ENCODE measurements around the gene KIAA1328.
"Not testable (repeated sequence)": the region's sequence is repeated elsewhere in the genome, so short reads cannot be mapped to it uniquely, and the experiment has no call there.

Gene KIAA1328

GRCh38 chr18:37144921-37145320 lies 316.0 kb downstream of the KIAA1328 start:
- DNase-seq (ENCODE audit: low read depth in 2 of 2) = no peak

- no peak for DNase-seq (ENCODE audit: low read depth in 2 of 2)
Observed at GRCh38 chr18:37156330-37156942, 327.5 kb downstream of the KIAA1328 start.

DNA sequence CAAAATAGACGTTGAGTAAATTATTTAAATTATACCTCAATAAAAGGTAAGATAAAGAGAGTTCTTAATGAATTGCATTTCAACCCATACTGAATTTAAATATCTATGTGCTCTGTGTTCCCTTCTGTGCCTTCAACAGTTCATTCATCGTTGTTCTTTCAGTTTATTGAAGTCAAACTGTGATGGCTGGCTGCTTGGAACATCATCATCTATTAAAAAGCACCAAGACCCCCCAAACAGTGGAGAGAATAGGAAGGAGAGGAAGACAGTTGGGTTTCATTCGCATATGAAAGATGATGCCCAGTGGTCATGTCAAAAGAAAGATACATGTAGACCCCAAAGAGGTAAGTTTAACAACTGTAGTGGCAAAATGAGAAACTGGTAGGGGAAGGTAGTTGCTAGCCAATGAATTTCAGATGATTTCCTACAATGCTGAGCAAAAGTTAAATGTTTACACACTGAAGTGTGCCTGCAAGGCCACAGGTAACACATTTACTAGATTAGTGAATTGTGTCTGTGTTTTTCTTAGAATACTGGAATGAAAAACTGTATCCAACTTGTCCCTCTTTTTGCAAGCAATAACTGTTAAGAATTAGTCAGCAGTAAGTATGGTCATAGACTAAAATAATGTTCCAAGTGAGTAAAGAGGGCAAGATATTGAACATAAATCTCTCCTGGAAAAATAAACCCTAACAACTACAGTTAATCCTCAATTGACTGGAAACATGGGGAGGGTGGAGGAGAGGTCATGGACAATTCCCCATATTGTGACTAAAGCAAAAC lies 331.3 kb downstream of the KIAA1328 start:
- no peak for DNase-seq (ENCODE audit: low read depth in 2 of 2)

DNA sequence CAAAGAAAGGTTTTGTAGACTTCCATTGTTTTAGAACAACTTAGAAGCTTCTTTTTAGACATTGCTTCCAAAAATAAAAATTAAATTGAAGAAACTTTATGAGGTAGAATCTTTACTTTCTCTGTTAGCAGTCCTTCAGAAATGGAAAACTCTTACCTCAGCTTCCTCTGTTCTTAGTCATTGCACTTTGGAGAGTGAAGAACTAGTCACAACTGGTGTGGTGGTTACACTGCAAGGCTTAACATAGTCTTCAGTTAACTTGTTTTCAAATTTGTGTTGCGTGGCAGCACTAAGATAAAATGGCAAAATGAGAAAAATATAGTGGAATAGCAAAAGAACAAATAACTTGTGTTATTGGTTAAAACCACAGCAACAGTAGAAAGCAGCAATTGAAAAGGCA lies 332.6 kb downstream of the KIAA1328 start:
- no peak for DNase-seq (ENCODE audit: low read depth in 2 of 2)

DNA sequence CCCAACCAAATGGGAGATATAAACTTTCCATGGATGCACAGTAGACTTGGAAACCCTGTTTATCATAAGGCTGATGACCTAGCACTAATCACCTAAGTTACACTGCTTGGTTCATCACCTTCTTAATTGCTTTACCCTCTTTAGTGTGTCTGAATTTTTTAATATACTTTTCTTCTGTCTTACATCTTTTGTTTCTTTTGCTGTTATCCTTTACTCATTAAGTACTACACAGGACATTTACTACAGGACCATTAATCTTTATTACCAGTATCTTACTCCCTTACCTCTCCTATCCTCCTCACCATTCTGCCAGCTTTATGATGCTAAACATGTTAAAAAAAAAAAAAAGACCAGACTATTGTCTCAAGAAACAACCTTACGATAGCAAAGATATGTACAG lies 333.6 kb downstream of the KIAA1328 start:
- DNase-seq (ENCODE audit: low read depth in 2 of 2) = no peak

- DNase-seq (ENCODE audit: low read depth in 2 of 2) = no peak
Observed at GRCh38 chr18:37163119-37163518, 334.2 kb downstream of the KIAA1328 start.

DNA sequence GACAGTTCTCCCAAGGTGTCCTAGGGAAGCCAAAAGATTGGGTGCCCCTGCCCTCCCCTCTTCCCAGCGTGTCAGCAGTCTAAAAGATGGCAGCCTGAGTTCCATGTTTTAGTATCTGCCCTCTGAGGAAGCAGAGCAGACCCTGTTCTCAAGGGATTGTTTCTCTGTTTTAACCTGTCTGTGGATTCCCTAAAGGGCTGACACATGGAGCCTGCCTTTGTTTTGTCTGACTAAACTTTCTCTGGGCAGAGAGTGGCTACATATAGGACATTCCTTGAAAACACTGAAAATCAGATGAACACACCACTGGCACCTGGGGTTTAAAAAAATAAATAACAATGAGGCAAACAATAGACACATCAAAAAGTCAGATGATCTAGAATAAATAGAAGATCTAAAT lies 337.6 kb downstream of the KIAA1328 start:
- no peak for DNase-seq (ENCODE audit: low read depth in 2 of 2)

DNA sequence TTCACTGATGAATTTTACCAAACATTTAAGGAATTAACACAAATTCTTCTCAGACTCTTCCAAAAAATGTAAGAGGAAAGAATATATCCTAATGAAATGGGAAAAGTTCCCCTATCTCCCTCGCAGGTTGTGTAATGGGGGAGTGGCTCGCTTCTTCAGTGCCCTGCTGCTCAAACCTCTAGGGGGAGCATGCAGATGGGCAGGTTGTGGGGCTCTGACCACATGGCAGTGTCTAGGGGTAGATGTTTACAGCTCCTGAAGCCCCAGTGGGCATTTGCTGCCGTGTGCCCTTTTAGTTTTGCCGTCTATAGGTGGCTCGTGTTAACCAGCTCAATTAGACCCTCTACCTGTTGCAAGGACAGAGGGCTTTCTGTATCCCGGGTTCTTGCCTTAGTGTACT lies 338.0 kb downstream of the KIAA1328 start:
- DNase-seq (ENCODE audit: low read depth in 2 of 2) = not testable (repeated sequence)

DNA sequence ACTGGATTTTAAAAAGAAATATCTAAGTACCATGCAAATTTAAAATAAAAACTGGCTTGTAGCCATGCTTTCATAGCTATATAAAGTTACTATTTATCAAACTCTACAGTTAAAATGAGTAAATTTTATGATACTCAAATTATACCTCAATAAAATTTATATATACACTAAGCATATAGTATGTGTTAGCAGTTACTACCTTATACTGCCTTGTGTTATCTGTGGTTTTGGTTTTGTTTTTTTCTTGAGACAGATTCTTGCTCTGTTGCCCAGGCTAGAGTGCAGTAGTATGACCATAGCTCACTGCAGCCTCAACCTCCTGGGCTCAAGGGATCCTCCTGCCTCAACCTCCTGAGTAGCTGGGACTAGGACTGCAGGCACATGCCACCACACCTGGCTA lies 342.1 kb downstream of the KIAA1328 start:
- DNase-seq (ENCODE audit: low read depth in 2 of 2) = no peak

DNA sequence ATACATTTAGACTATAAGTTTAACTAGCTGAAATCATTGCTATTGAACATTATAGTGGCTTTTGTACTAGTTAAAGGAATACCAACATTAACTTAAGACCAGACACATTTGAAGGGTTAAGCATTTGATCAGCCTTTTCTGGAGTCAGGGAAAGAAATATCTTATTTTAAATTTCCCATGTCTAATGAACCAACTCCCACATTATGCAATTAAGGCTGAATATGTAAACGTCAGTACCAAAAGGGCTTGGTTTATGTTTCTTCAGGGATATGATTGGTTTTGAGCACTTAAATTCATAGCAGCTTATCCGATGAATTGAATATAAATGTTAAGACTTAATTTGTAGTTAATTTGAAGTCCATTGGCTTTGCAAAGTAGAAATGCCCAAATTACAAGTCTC lies 344.5 kb downstream of the KIAA1328 start:
- DNase-seq (ENCODE audit: low read depth in 2 of 2) = no peak

DNA sequence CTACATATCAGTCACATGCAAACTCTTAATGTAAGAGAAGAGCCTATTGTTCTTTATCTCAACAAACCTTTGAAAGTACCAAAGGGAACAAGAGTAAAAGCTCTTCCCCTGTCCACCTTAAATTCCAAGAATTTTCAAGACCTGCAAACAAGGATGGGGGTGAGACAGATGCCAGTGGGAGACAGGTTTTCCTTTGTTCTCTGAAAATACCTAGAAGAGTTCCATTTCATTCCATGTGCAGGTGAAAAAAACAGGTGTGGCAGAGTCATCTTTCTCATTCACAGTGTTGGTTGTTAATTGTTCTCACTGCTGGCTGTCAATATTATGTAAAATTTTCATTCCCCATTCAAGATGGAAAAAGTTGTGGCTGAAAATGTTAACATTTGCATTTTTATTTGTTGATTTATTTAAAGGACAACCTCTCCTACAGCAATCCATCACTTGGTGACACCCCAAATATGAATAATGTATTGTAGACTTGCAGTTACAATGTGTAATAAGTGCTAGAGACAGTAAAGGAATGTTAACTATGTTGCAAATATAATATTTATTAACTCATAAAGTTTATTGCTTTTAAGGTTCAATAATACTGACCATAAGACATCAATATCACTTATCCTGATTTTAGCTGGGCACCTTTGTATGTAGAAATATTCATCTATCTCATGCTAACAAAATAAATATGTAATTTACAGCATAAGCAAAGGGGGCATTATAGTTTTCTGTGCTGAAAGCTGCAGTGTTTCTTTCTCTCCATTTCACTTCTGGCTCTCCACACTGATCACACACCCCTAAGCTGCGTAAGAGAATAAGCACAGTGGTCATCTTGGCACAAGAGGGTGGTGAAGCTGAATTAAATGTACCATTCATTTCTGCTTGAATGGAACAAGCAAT lies 347.0 kb downstream of the KIAA1328 start:
- DNase-seq (ENCODE audit: low read depth in 2 of 2) = no peak

DNA sequence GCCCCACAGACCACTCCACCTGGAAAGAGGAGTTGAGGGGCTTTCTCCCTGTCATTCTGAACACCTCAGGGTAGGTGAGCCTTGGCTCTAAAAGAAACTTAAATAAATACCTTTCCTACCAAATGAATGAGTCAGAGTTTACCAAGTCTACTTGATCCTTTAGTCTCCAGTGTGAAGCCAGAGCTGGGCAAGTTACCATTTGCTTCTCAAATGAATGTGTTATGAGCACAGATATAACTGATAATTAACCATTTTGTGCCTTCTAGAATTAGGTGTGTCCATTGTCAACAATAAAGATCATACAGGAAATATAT lies 347.7 kb downstream of the KIAA1328 start:
- DNase-seq (ENCODE audit: low read depth in 2 of 2) = no peak

DNA sequence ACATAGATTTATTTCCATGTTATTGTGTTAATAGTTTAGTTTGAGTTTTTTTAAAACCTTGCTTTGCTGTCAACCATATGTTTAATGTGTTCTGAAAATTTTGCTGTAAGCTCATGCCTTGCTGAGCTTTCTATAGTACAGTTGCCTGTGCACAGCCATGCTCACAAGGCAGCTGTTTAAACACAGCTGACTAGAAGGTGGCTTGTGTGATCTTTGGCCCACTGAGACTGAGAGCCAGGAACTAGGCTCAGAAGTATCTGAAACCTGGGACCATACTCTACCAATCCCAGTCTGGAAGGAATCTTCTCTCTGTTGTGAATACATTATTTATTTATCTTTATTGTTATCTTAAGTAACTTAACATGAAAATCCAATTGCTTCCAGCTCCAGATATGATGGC lies 350.5 kb downstream of the KIAA1328 start:
- no peak for DNase-seq (ENCODE audit: low read depth in 2 of 2)

- no peak for DNase-seq (ENCODE audit: low read depth in 2 of 2)
Observed at GRCh38 chr18:37180086-37180485, 351.2 kb downstream of the KIAA1328 start.

DNA sequence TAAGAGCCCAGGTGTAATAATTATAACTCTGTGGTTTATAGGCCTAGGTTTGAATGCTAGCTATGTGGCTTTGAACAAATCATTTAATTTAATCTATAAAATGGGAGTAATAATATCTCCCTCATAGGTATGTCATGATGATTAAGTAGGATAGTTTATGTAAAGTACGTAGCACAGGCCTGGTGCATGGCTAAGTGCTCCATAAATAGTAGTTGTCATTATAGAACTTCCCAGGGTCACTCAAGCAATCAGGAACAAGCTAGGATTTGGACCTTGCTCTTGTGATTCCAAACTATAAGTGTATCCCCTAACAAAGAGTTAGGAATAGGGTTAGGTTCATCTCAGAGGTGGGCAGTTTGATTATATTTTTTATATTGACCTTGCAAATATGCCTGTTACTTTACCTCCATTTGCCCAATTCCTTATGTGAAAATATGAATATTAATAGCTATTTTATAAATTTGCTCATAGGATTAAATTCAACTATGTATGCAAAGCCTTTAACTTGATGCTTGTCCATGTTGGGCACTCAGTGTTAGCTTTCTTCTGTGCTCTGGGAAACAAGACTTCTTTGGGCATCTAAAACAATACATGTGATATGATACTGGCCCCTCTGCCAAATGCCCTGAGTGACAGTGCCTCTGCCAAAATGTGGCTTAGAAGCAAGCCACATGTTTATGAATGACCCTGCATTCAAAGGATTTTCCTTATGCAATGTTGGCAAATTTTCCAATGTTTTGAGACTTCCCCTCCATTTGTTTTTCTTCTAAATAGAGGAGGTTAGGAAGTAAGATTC lies 353.6 kb downstream of the KIAA1328 start:
- DNase-seq (ENCODE audit: low read depth in 2 of 2) = no peak

DNA sequence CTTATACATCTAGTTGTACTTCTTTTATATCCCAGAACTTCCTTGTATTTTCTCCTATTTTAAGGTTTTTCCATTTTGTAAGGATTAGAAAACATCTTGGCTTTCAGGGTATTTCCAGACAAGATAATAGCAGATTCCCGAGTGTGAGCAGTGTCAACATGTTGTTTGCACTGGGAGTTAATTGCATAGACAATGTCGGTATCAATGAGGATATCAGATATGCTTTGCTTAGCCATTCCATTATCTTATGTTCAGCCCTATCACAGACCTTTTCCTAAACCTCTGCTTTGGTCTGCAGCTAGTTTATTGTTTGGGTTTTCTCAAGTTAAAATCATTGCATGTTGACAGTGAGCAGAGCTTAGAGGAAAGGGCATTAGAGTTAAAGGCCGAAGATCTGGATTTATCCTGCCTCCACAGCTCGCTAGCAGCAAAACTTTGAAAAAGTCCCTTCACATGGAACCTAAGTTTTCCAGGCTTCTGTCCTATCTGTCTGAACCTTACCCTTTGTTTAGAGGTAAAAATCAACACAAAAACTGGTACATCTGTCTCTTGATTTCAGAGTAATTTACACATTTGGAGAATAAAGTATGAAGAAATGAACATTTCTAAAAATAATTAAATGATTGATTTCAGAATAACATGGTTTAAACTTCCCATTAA lies 355.4 kb downstream of the KIAA1328 start:
- no peak for DNase-seq (ENCODE audit: low read depth in 2 of 2)

DNA sequence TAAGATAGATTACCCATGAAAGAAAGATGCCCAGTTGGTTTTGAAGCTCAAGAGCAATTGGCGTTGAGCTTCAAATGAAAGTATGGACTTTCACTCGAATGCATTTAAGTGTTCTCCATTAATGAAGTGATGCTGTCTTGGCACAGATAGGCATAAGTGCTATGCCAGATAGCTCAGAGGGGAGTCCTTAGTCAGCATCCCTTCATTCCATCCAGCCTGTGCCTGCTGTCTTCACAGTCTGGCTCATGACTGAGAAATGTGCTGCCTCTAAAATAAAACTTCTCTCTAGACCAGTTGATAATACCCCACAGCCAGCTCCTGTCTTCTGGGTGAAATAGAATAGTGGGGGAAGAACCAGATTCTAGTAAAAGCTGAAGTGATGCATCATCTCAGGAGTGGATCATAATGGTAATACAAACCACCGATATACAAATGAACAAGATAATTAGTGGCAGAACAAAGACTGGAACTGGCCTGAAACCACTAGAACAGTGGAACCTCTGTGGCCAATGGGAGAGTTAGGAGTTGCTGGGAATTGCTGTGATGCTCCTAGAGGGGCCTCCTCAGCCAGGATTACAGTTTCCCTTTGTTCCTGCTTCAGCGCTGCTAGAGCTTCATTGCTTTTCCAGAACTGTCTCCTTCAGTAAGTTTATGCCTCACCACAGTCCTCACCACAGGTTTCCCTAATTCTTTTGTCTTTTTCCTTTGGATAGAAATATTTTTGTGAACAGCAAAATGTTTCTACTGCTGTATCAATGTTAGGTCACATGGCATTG lies 359.3 kb downstream of the KIAA1328 start:
- no peak for DNase-seq (ENCODE audit: low read depth in 2 of 2)

- no peak for DNase-seq (ENCODE audit: low read depth in 2 of 2)
Observed at GRCh38 chr18:37199741-37200140, 370.8 kb downstream of the KIAA1328 start.

- DNase-seq (ENCODE audit: low read depth in 2 of 2) = no peak
Observed at GRCh38 chr18:37207343-37207742, 378.4 kb downstream of the KIAA1328 start.

DNA sequence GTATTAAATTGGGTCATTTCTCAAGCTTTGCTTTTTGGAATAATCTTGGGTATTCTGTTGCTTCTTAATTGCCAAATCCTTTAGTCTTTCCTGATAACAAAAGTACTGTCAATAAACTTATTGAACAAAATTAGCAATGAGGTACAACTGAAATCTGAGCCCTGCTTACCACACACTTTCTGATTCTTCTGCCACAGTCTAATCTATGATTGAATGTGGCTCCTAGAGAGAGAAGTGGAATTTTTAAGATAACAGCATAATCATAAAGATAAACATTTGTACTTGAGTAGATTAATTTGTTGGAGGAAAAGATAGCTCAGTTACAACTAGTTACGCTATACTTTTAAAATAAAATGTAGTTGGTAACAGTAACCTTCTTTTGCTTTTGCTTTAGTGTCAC lies 381.9 kb downstream of the KIAA1328 start:
- no peak for DNase-seq (ENCODE audit: low read depth in 2 of 2)

Measured in stimulated activated CD4-positive, alpha-beta T cell treated with anti-CD3 and anti-CD28 coated beads, Interleukin-4, amount 100 ng/mL, for 48 hours (primary cell).